H1 (cell line): ENCODE results near the gene PRR36. TPM values are rescaled to one million over a fixed set of nuclear protein-coding genes. Genes with fewer than 3 reads are reported as not detected.
A peak's percentile ranks its signal among the peaks of the same experiment; 100 is the strongest.

Experiments used
- CTCF ChIA-PET: fragments of 300-600 bp; sonication (Branson Sonifier 250); formaldehyde crosslinking; loops from one replicate; lab custom pipeline; 2021; ENCODE audit not compliant: partially characterized antibody; lab: Charles Lee
- POLR2A ChIA-PET: fragments of 300-600 bp; sonication (Branson Sonifier 250); formaldehyde crosslinking; loops from one replicate; lab custom pipeline; 2021; ENCODE audit warnings: inconsistent platforms; ENCODE audit not compliant: partially characterized antibody; lab: Charles Lee
- DNase-seq, 2 experiments: peaks; one replicate each; pipeline versions ENCODE4 v3.0.0 to v3.0.0-alpha.2; 2010 to 2022; ENCODE audit warnings: low spot score in 2 of 2, low read depth in 1 of 2, mixed read lengths in 1 of 2
- FAIRE-seq: peaks from 2 replicates; lab custom pipeline; 2011; peaks lifted over from hg19 to GRCh38; lab: Jason Lieb, UNC
- H2AFZ ChIP-seq: 2 replicates; pipeline ENCODE4 v1.8.1; 2012; ENCODE audit warnings: low read length, inconsistent platforms
- H2AK5ac ChIP-seq: 2 replicates; pipeline ENCODE4 v1.6.1; 2013; ENCODE audit warnings: low read depth, low read length
- H2BK120ac ChIP-seq: replicated peaks from 2 replicates; pipeline ENCODE3; 2013; ENCODE audit warnings: low read depth, low read length, inconsistent platforms
- H2BK12ac ChIP-seq: 2 replicates; pipeline ENCODE4 v1.6.1; 2013; ENCODE audit warnings: low read depth, low read length
- H2BK15ac ChIP-seq: 2 replicates; pipeline ENCODE4 v1.6.1; 2013; ENCODE audit warnings: low read length
- H2BK20ac ChIP-seq: 2 replicates; pipeline ENCODE4 v1.6.1; 2013; ENCODE audit warnings: low read length
- H2BK5ac ChIP-seq: 2 replicates; pipeline ENCODE4 v1.6.1; 2013; ENCODE audit warnings: low read depth, low read length
- H3K14ac ChIP-seq: 2 replicates; pipeline ENCODE4 v1.6.1; 2013; ENCODE audit warnings: inconsistent platforms; ENCODE audit not compliant: insufficient read length
- H3K18ac ChIP-seq: 2 replicates; pipeline ENCODE4 v1.6.1; 2013; ENCODE audit warnings: low read length; ENCODE audit errors: extremely low read depth
- H3K23ac ChIP-seq: 2 replicates; pipeline ENCODE4 v1.6.1; 2013; ENCODE audit warnings: inconsistent platforms; ENCODE audit not compliant: insufficient read length
- H3K23me2 ChIP-seq: 2 replicates; pipeline ENCODE4 v1.6.1; 2013; ENCODE audit warnings: low read depth, low read length
- H3K27ac ChIP-seq: 2 replicates; pipeline ENCODE4 v1.6.1; 2011; ENCODE audit warnings: low read depth, low read length, inconsistent platforms
- H3K27me3 ChIP-seq, 4 experiments: replicated peaks in 1 of 4; 1 replicate in 1 of 4; 2 replicates in 3 of 4; pipeline versions ENCODE4 v1.6.1 to v1.8.1; 2011 to 2013; ENCODE audit warnings: low read length in 3 of 4, mild to moderate bottlenecking in 3 of 4, inconsistent platforms in 2 of 4, mixed read lengths in 2 of 4, moderate library complexity in 1 of 4; ENCODE audit not compliant: control insufficient read depth in 3 of 4, insufficient read depth in 3 of 4; ENCODE audit errors: extremely low read depth in 1 of 4
- H3K36me3 ChIP-seq, 4 experiments: 2 replicates each; pipeline versions ENCODE4 v1.6.1 to v1.8.1; 2011 to 2013; ENCODE audit warnings: mild to moderate bottlenecking in 4 of 4, low read length in 3 of 4, moderate library complexity in 2 of 4, control low read depth in 1 of 4, inconsistent platforms in 1 of 4; ENCODE audit not compliant: insufficient read depth in 4 of 4, control insufficient read depth in 2 of 4
- H3K4ac ChIP-seq: replicated peaks from 2 replicates; pipeline ENCODE3; 2013; ENCODE audit warnings: low read length, low read depth, mixed read lengths, inconsistent platforms; ENCODE audit not compliant: insufficient read length
- H3K4me1 ChIP-seq, 4 experiments: replicated peaks in 1 of 4; 1 replicate in 1 of 4; 2 replicates in 3 of 4; pipeline versions ENCODE4 v1.6.1 to v1.8.1; 2011 to 2013; ENCODE audit warnings: low read length in 3 of 4, inconsistent platforms in 2 of 4, mixed read lengths in 1 of 4; ENCODE audit not compliant: insufficient read depth in 4 of 4, control insufficient read depth in 3 of 4
- H3K4me2 ChIP-seq, 2 experiments: 2 replicates each; pipeline versions ENCODE4 v1.6.1 to v1.8.1; 2011 to 2013; ENCODE audit warnings: low read depth in 2 of 2, low read length in 2 of 2, control low read depth in 1 of 2, inconsistent platforms in 1 of 2, mild to moderate bottlenecking in 1 of 2; ENCODE audit not compliant: insufficient read depth in 1 of 2
- H3K4me3 ChIP-seq, 4 experiments: fragments of 200-600, 300-600 bp in 1 of 4; sonication (generic), shearing (Covaris generic), sonication (Bioruptor Twin) in 1 of 4; 2 replicates each; pipeline versions ENCODE4 v1.5.1 to v1.8.1; 2011 to 2016; ENCODE audit warnings: low read length in 4 of 4, low read depth in 3 of 4, control low read depth in 2 of 4, inconsistent platforms in 2 of 4, mild to moderate bottlenecking in 2 of 4, mixed read lengths in 1 of 4, moderate library complexity in 1 of 4; ENCODE audit not compliant: insufficient read depth in 2 of 4; ENCODE audit errors: extremely low read depth in 1 of 4
- H3K56ac ChIP-seq: replicated peaks from 2 replicates; pipeline ENCODE3; 2013; ENCODE audit warnings: low read depth, mild to moderate bottlenecking, mixed read lengths, low read length, inconsistent platforms; ENCODE audit not compliant: insufficient read length
- H3K79me1 ChIP-seq: 2 replicates; pipeline ENCODE4 v1.6.1; 2013; ENCODE audit warnings: low read depth, low read length, control low read depth
- H3K79me2 ChIP-seq, 2 experiments: 2 replicates each; pipeline versions ENCODE4 v1.6.1 to v1.8.1; 2012 to 2013; ENCODE audit warnings: low read length in 2 of 2, mild to moderate bottlenecking in 2 of 2, inconsistent platforms in 1 of 2; ENCODE audit not compliant: insufficient read depth in 2 of 2, control insufficient read depth in 1 of 2
- H3K9ac ChIP-seq, 4 experiments: replicated peaks in 1 of 4; 1 replicate in 1 of 4; 2 replicates in 3 of 4; pipeline versions ENCODE4 v1.6.1 to v1.8.1; 2011 to 2013; ENCODE audit warnings: low read depth in 3 of 4, low read length in 3 of 4, control low read depth in 2 of 4, mild to moderate bottlenecking in 2 of 4, moderate library complexity in 2 of 4, inconsistent platforms in 1 of 4; ENCODE audit errors: extremely low read depth in 1 of 4
- H3K9me3 ChIP-seq, 2 experiments: 2 replicates each; pipeline versions ENCODE4 v1.6.1 to v1.8.1; 2012 to 2013; ENCODE audit warnings: mild to moderate bottlenecking in 2 of 2, moderate library complexity in 2 of 2, control low read depth in 1 of 2, inconsistent platforms in 1 of 2, low read depth in 1 of 2, low read length in 1 of 2, mixed read lengths in 1 of 2; ENCODE audit not compliant: insufficient read depth in 2 of 2
- H4K20me1 ChIP-seq, 2 experiments: replicated peaks in 1 of 2; 2 replicates each; pipeline versions ENCODE3 to v1.8.1; 2011 to 2013; ENCODE audit warnings: inconsistent platforms in 2 of 2, low read length in 2 of 2, mild to moderate bottlenecking in 1 of 2; ENCODE audit not compliant: insufficient read depth in 2 of 2, control insufficient read depth in 1 of 2
- H4K5ac ChIP-seq: 2 replicates; pipeline ENCODE4 v1.6.1; 2013; ENCODE audit warnings: low read length, low read depth, mixed read lengths, inconsistent platforms; ENCODE audit not compliant: insufficient read length
- H4K8ac ChIP-seq: 2 replicates; pipeline ENCODE4 v1.8.0; 2013; ENCODE audit warnings: mild to moderate bottlenecking, moderate library complexity, low read length, inconsistent platforms; ENCODE audit not compliant: insufficient read depth; ENCODE audit errors: extremely low read depth
- H4K91ac ChIP-seq: replicated peaks from 2 replicates; pipeline ENCODE3; 2013; ENCODE audit warnings: low read length, mixed read lengths, inconsistent platforms; ENCODE audit not compliant: insufficient read length
- RXRA ChIP-seq: IDR thresholded peaks from 2 replicates; pipeline ENCODE4 v1.6.1; 2011; ENCODE audit warnings: low read depth, mild to moderate bottlenecking, low read length, moderate library complexity; ENCODE audit not compliant: insufficient read depth
- TAF1 ChIP-seq: IDR thresholded peaks from 2 replicates; pipeline ENCODE4 v1.6.1; 2011; ENCODE audit warnings: mild to moderate bottlenecking, low read depth, low read length
- WGBS, 2 experiments: shearing (Covaris generic) in 1 of 2; methylation state at CpG; one replicate each; pipeline versions ENCODE4 v1.1.6 to v1.1.7; 2013 to 2015; ENCODE audit warnings: low lambda C conversion rate in 2 of 2, mixed read lengths in 2 of 2, inconsistent platforms in 1 of 2, low coverage in 1 of 2, missing lambda C conversion rate in 1 of 2; ENCODE audit not compliant: insufficient replicate concordance in 2 of 2, insufficient coverage in 1 of 2, insufficient read length in 1 of 2; ENCODE audit errors: extremely low coverage in 1 of 2, missing lambda C conversion rate in 1 of 2; 5-methylcytosine and 5-hydroxymethylcytosine counted together
- polyA plus RNA-seq, 7 experiments: library from polyadenylated mRNA; depleted of rRNA in 3 of 7; stranded (reverse) in 5 of 7; unstranded in 2 of 7; fragments of >200 nt in 5 of 7; fragments of 200-250 nt in 2 of 7; gene quantifications; 1 replicate in 5 of 7; 2 replicates in 1 of 7; 4 replicates in 1 of 7; pipeline versions ENCODE4 v1.2.1 to v1.2.3, GENCODE V29; 2011 to 2013; ENCODE audit warnings: missing spikeins in 2 of 7, mixed read lengths in 2 of 7
- total RNA-seq: library from RNA; stranded (reverse); fragmentation: NEBNext Ultra II Directional; extraction: Animal tissue kit (Norgen Biotek cat#: 25700); gene quantifications from 2 replicates; pipeline ENCODE4 v1.2.1, GENCODE V29; 2021

Gene PRR36
- total and polyA plus RNA-seq, 2 of the 8 experiments (the other 6 are each of a cell fraction or from before 2014, with no cell fraction given) = 1.6 to 23.9 TPM

- peak overlapping the region; percentile 95 for H2BK5ac ChIP-seq
- no peak overlapping the region for H2AFZ ChIP-seq
- H3K79me1 ChIP-seq = peaks cover 9% of the 10 kb centered on the region
- peak overlapping the region; percentile 55 to 75 for H3K4me2 ChIP-seq
- peaks cover 0 to 5% of the 10 kb centered on the region in 2 experiments for H4K20me1 ChIP-seq
- H3K36me3 ChIP-seq = no peaks in the 10 kb centered on the region; a peak in 2 of 8 replicates
- peaks cover 0 to 13% (median 7%) of the 10 kb centered on the region in 4 experiments; a peak in 5 of 7 replicates for H3K4me1 ChIP-seq
- H2BK20ac ChIP-seq = no peak overlapping the region
- no peak for FAIRE-seq
- H2BK12ac ChIP-seq = 0 out of 2 replicates have a peak overlapping the region, but pooled peaks have one; percentile 27
- no peak overlapping the region for H3K14ac ChIP-seq
- no peaks in the 10 kb centered on the region for H3K27me3 ChIP-seq
- no peak overlapping the region for H3K4ac ChIP-seq
- POLR2A ChIA-PET = interaction anchor here (1.0 to 5.0 kb wide), 10 partner anchors 9 to 45 kb away, joined by 4 to 22 read pairs (median 5); partner anchors contain the start of genes LRRC8E, SNAPC2 and TGFBR3L
- H2BK15ac ChIP-seq = no peak overlapping the region
- peak overlapping the region in 3 of 4 experiments; percentile 49 to 64 (median 63); a peak in 6 of 7 replicates for H3K9ac ChIP-seq
- no peak overlapping the region for H3K23ac ChIP-seq
- H3K56ac ChIP-seq = no peak overlapping the region
- peaks cover 0 to 22% of the 10 kb centered on the region in 2 experiments; a peak in 2 of 4 replicates for H3K79me2 ChIP-seq
- H3K27ac ChIP-seq = peak overlapping the region; percentile 66; the same call in 1 of the 2 replicates
- TF ChIP-seq TAF1 (no peak), RXRA (0 out of 2 replicates have a peak, but pooled peaks have one; percentile 16)
- TF ChIP-seq, all 59 proteins: peak for 1
- 51% methylated on average over 20 of the region's 20 CpGs; no CpG with 5 or more reads in 1 of the 2 experiments for WGBS, 2 experiments
- H4K8ac ChIP-seq = peak overlapping the region; percentile 90; the same call in 1 of the 2 replicates
- H3K18ac ChIP-seq = peak overlapping the region; percentile 86; the same call in 1 of the 2 replicates
- peak overlapping the region; percentile 30 to 86 (median 44) for H3K4me3 ChIP-seq
- H2AK5ac ChIP-seq = peak overlapping the region; percentile 82; the same call in 1 of the 2 replicates
- CTCF ChIA-PET = interaction anchor here (0.9 to 4.9 kb wide), 13 partner anchors 12 to 174 kb away, joined by 3 to 14 read pairs (median 4); partner anchors contain the start of genes PRR36 and TGFBR3L
- no peak for DNase-seq
- no peak overlapping the region for H2BK120ac ChIP-seq
- peak overlapping the region; percentile 90 for H4K91ac ChIP-seq
- no peaks in the 10 kb centered on the region for H3K9me3 ChIP-seq
- peak overlapping the region; percentile 65 for H4K5ac ChIP-seq
- H3K23me2 ChIP-seq = peaks cover 13% of the 10 kb centered on the region
These were observed 28.6 kb upstream of the PRR36 start for GRCh38 chr19:7902796-7903243.
